GM18502 (cell line): ENCODE measurements around the gene TIMELESS.
A peak's percentile ranks its signal among the peaks of the same experiment; 100 is the strongest.
"Not testable (repeated sequence)": the region's sequence is repeated elsewhere in the genome, so short reads cannot be mapped to it uniquely, and the experiment has no call there.

ENCODE experiments used
- ATAC-seq: cut with Tn5 transposase; IDR thresholded peaks from one replicate; pipeline ENCODE4 v1.9.1; 2021; ENCODE audit warnings: mild to moderate bottlenecking; ENCODE audit not compliant: unreplicated experiment, poor library complexity

The TIMELESS gene

DNA sequence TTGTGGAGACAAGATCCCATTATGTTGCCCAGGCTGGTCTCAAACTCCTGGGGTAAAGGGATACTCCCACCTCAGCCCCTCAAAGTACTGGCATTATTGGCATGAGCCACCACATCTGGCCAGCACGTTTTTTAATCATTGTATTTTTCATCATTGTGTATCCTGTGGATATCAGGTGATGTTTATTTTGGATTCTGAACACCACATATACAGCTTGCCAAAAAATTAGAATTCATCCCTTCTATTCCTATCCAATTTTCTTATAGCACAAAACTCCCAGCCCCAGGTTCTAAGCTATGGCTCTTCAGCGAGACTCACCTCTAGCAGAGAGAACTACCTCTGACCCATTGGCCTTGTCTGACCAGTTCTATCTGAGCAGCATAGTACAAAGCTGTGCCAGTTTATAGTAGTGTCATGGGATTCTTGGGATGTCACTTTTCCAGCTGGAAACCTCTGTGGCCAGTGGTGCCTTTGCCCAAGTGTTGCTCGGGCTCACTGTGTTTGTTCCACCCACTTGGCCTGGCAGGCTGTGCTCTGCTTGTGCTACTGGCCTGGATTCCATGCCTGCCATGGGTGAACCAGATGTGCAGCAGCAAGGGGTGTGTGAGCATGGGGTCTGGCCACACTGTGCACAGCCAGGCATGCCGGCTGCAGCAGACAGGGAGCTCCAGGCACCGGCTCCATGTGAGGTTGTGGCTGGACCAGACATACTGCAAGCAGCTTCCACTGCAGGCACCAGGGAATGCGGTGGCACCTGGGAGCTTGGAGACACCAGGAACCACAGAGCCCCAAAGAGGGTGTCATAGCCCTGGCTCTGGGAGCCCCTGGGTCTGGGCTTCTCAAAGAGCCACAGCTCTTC is 37.2 kb downstream of the TIMELESS start:
- ATAC-seq = no peak

DNA sequence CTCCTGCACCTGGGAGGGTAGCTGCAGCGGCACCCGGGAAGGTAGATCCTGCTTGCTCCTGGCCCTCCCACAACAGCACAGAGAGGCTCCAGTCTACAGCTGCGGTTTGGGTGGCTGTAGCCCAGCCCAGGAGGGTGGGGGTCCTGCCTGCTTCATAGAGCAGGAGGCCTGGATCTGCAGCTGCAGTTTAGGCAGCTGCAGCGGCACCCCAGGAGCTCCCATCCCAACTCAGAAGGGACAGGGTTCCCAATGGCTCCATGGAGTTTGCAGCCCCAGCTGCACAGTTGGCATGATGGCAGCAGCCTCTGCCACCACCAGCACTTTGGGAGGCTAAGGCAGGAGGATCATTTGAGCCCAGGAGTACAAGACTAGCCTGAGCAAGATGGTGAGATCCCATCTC is 38.5 kb downstream of the TIMELESS start:
- no peak for ATAC-seq

DNA sequence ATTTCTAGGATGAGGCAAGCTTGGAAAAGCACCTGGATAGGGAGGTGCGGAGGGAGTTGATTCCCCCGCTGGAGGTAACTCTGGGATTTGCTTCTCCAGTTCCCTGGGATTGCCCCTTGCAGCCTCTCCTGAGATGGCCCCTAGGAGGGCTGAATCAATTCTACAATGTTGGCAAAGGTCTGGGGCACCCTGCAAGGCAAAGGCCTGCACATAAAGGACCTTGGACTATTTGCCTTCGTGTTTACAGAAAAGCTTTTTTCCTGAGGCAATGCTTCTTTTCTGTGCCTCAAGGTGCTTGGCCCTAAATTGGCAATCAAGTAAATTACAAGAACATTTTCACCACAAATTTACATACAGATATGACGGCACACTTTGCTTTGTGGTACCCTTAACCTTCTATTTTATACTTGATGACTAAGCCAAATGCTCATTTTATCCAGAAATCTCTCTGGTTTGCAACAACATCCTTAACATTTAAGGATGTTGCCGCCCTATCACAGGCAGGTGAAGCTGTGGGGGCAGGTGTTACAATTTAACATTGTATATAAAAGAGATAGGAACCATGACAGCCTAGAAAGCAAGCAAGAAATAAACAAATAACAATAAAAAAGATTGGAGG is 40.3 kb downstream of the TIMELESS start:
- ATAC-seq = no peak

DNA sequence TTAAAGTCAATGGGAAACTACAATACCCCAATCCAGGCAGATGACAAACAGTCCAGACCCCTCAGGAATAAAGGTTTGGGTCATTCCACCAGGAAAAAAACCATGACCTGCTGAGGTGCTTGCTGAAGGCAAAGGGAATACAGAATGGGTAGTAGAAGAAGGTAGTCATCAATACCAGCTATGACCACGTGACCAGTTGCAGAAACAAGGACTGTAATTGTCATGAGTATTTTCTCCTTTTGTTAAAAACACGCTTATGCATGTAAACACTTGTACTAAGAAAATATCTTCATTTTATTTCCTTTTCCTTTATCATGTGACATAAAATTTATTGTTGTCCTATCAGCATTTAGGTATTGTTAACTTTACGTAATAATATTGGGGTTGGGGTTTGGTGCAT is 45.0 kb downstream of the TIMELESS start:
- not testable (repeated sequence) for ATAC-seq

DNA sequence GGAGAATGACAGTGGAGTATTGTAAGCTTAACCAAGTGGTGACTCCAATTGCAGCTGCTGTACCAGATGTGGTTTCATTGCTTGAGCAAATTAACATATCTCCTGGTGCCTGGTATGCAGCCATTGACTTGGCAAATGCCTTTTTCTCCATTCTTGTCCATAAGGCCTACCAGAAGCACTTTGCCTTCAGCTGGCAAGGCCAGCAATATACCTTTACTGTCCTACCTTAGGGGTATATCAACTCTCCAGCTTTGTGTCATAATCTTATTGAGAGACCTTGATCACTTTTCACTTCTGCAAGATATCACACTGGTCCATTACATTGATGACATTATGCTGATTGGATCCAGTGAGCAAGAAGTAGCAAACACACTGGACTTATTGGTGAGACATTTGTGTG is 47.6 kb downstream of the TIMELESS start:
- not testable (repeated sequence) for ATAC-seq

DNA sequence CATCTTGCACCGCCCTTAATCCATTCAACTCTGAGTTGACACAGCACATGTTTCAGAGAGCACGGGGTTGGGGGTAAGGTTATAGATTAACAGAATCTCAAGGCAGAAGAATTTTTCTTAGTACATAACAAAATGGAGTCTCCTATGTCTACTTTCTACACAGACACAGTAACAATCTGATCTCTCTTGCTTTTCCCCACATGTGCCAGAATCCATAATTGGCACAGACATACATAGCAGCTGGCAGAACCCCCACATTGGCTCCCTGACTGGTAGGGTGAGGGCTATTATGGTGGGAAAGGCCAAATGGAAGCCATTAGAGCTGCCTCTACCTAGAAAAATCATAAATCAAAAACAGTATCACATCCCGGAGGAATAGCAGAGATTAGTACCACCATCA is 48.1 kb downstream of the TIMELESS start:
- ATAC-seq = not testable (repeated sequence)

DNA sequence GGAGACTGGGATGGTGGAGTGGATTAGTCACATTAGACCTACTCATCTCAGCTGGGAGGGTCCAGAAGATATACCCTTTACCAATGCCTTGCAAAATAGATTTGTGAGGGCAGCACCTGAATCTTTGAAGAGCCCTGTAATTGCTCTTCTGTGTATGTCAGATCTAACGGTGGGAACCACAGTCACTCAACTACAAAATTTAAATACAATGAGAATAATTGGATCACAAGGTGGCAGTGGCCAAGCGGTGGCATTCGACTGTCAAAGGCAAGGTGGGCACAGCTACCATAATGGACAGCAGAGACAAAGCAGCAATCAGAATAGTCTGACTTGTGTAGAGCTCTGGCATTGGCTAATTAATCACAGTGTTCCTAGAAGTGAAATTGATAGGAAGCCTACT is 49.8 kb downstream of the TIMELESS start:
- not testable (repeated sequence) for ATAC-seq

DNA sequence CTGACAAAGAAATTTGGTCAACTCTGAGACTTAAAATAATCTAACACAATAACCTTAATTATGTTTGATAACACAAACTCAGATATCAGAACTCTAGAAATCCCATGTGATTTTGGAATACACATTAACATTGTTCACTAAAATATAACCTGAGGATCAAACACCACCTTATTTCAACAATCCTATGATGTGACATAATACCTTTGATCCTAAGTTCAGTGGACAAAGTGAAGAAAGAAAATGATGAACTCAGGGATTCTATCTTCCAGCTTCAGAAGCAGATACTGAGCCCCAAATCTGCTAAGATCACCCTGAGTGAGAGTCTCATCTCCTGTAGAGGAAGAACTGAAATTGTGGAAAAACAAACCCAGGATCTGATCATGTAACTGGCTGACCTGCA is 50.9 kb downstream of the TIMELESS start:
- ATAC-seq = no peak

DNA sequence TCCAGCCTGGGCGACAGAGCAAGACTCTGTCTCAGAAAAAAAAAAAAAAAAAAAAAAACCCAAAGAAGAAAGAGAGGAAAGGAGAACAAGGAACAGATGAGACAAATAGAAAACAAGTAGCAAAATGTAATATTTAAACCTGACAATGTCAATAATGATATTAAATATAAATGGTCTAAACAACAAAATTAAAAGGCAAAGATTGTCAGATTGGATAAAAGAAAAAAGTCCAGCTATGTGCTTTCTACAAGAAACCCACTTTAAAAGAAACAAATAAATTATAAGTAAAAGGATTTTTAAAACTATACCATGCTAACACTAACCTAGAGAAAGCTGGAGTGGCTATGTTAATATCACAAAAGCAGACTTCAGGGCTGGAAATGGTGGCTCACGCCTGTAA is 56.9 kb downstream of the TIMELESS start:
- ATAC-seq = no peak

DNA sequence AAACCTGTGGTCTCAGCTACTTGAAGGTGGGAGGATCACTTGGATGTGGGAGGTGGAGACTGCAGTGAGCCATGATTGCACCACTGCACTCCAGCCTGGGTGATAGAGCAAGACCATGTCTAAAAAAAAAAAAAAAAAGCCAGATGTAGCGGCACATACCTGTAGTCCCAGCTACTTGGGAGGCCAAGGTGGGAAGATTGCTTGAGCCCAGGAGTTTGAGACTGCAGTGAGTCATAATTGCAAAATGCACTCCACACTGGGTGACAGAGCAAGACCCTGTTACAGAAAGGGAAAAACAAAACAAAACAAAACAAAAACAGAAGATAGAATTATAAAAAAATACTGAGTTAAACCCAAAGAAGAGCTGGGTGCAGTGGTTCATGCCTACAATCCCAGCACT is 57.5 kb downstream of the TIMELESS start:
- ATAC-seq = no peak

DNA sequence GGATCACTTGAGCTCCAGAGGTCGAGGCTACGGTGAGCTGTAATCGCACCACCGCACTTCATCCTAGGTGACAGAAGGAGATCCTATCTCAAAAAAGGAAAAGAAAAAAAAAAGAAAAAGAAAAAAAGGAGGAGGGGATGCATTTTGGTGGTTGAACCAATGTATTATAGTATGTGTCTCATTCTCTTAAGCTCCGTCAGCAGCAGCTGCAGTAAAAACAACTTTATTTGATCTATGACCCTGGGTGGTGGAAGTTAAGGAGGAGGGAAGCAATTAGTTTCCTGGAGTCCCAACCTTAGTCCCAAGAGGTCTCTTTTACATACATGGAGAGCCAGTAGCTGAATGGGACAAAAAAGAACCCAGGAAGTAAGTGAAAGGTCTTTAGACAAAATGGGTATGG is 59.8 kb downstream of the TIMELESS start:
- no peak for ATAC-seq

DNA sequence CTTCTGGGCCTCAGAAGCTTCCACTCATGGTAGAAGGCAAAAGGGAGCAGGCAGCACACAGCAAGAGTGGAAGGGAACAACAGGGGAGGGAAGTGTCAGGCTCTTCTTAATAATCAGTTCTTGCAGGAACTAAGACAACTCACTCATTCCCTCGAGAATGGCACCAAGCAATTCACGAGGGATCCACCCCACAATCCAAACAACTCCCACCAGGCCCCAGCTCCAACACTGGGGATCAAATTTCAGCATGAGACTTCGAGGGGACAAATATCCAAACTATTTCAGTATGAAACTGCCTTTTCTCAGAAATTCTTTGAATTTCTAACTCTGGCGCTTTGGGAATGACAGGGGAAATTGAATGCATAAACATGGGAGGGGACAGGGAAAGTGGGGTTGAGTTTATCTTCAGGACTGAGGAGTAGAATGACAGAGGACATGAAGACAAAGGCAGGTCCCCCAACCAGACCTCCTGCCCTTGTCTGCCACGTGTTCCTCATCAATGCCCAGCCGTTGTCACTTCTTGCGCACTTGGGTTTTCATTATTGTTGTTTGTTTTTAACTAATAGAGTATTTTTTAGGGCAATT is 62.0 kb downstream of the TIMELESS start:
- no peak for ATAC-seq

DNA sequence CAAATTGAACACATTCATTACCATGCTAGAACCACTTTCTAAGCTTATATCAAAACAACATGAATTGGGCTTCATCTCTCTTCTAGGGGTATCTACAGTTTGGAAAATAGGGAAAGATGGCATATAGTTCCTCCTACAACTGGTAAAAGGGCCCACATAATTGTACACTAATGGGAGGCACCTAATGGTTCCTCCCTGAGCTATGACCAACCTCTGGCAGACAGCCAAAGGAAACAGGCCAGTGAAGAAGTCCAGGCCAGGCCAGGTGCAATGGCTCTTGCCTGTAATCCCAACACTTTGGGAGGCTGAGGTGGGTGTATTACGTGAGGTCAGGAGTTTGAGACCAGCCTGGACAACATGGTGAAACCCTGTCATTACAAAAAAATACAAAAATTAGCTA is 63.4 kb downstream of the TIMELESS start:
- ATAC-seq = no peak

DNA sequence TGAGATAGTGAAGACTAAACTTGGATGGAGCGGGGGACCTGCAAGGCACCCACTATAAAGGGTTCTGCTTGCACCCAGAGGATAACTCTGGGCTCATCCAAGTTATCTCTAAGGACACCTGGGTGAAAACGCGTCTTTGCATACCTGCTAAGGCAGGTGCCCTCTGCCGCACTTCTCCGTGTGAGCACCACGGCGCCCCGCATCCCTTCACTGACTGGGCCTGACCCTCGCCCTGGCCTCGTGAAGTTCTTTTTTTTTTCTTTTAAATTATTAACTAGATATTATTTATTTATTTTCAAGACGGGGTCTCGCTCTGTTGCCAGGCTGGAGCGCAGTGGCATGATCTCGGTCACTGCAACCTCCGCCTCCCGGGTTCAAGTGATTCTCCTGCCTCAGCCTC is 66.6 kb downstream of the TIMELESS start:
- ATAC-seq = no peak

DNA sequence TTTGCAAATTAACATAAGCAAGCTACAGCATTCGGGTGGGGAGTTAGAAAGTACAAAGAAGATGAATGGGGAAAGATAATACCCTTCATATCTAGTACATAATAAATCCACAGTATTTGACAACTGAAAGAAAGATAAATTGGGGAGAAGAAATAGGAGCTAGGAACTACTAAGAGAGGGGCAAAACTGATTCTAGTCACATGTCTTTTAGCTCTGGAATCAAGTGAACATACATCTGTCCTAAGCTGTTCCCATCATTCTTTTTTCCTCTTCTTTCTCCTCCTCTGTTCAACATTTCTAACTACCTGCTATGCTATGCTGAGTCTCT is 71.3 kb downstream of the TIMELESS start:
- no peak for ATAC-seq

DNA sequence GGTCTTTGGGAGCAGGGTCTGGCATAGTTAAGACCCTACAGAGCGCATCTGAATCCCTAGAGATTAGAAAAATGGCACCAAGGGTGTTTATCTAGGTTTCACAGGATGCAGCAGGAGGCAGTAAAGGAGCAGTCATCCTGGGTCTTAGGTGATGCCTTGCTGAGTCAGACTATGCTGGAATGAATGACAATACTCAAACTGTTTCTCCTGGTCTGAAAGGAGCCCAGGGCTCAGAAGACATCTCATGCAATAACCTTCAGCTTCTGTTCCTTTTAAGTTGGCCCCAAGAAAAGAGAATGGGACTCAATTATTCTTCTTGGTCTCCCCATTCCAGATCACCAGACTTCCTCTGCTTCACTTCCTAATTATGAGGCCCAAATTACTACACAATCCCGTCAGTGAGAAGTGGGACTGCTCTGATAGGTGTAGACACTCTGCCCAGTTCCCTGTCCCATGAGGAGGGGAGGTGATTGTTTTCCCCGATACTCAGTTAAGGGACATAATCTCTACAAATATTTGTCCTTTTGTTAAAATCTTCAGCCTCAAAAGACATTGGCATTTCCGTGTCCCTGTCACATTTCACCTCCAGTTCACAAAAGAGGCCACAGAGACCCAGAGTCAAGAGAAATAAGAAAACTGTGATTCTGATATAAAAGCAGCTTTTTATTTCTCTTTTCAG is 71.8 kb downstream of the TIMELESS start:
- ATAC-seq = no peak

DNA sequence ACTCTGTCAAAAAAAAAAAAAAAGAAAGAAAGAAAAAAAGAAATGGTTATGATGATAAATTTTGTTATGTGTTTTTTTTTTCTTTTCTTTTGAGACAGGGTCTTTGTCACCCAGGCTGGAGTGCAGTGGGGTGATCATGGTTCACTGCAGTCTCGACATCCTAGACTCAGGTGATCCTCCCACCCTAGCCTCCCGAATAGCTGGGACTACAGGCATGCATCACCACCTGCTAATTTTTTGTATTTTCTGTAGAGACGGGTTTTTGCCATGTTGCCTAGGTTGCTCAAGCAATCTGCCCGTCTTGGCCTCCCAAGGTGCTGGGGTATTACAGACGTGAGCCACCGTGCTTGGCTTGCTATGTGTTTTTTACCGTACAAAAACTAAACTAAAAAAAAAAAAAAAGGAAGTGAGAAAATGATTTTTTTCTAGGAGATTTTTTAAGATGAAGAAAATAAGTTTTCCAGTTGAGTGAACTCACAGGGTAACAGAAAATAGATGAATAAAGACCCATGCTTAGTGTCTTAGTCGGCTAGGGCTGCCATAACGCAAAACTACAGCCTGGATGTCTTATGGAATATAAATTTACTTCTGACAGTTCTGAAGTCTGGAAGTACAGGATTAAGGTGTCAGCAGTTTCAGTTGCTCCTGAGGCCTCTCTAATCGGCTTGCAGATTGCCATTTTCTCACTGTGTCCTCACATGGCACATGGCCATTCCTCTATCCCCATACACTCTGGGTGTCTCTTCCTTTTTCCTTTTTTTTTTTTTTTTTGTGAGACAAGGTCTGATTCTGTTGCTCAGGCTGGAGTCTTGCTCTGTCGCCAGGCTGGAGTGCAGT is 73.4 kb downstream of the TIMELESS start:
- ATAC-seq = peak; percentile 76

DNA sequence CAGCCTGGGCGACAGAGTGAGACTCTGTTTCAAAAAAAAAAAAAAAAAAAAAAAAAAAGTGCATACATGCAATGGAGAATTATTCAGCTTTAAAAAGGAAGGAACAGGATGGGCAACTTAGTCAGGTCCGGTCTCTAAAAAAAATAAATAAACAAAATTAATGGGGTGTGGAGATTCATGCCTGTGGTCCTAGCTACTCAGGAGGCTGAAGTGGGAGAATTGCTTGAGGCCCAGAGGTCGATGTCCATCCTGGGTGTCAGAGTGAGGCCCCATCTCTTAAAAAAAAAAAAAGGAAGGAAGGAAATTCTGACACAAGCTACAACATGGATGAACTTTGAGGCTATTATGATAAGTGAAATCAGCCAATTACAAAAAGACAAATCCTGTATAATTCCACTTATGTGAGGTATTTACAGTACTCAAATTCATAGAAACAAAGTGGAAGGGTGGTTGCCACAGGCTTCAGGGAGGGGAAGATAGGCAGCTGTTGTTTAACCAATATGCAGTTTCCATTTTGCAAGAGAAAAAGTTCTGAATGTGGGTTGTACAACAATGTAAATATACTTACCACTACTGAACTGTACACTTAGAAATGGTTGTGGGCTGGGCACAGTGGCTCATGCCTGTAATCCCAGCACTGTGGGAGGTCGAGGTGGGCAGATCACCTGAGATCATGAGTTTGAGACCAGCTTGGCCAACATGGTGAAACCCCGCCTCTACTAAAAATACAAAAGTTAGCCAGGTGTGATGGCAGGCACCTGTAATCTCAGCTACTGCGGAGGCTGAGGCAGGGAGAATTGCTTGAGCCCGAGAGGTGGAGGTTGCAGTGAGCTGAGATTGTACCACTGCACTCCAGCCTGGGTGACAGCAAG is 74.3 kb downstream of the TIMELESS start:
- peak; percentile 36 for ATAC-seq

DNA sequence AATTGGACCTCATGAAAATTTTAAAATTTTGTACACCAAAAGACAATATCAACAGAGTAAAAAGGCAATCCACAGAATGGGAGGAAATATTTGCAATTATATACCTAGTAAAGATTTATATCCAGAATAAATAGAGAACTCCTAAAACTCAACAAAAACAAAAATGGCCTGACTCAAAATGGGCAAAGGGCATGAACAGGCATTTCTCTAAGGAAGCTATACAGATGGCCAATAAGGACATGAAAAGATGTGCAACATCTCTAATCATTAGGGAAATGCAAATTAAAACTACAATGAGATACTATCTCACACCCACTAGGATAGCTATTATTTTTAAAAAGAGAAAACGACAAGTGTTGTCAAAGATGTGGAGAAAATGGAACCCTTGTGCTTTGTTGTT is 75.7 kb downstream of the TIMELESS start:
- no peak for ATAC-seq
